Psoas muscle (tissue), 8 donors: ENCODE data around the gene GRIN3A. TPM values are rescaled to one million over a fixed set of nuclear protein-coding genes. Genes with fewer than 3 reads are reported as not detected.

Experiments
- ATAC-seq, 4 donors: fragments of 200-7000 bp; cut with Tn5 transposase; one replicate each; pipeline ENCODE4 v1.9.1; 2020; ENCODE audit warnings: moderate library complexity in 3 of 4, mild to moderate bottlenecking in 2 of 4
- DNase-seq, 2 donors: peaks; one replicate each; pipeline ENCODE4 v3.0.0-alpha.2; 2020
- H3K27ac ChIP-seq: fragments of 200-600 bp; one replicate; pipeline ENCODE4 v1.8.0; 2022
- H3K27me3 ChIP-seq, 3 donors: fragments of 200-600 bp in 1 of 3; one replicate each; pipeline versions ENCODE4 v1.6.1 to v1.8.0; 2013 to 2022; ENCODE audit warnings: low read length in 2 of 3, mild to moderate bottlenecking in 2 of 3, moderate library complexity in 1 of 3; ENCODE audit not compliant: insufficient read depth in 3 of 3
- H3K36me3 ChIP-seq, 2 donors: fragments of 200-600 bp in 1 of 2; one replicate each; pipeline versions ENCODE4 v1.6.1 to v1.8.0; 2013 to 2022; ENCODE audit warnings: low read depth in 1 of 2, mild to moderate bottlenecking in 1 of 2, moderate library complexity in 1 of 2; ENCODE audit not compliant: insufficient read depth in 1 of 2
- H3K4me1 ChIP-seq: fragments of 200-600 bp; one replicate; pipeline ENCODE4 v1.8.0; 2022
- H3K4me3 ChIP-seq: fragments of 200-600 bp; one replicate; pipeline ENCODE4 v1.8.0; 2022; ENCODE audit warnings: mild to moderate bottlenecking
- H3K9me3 ChIP-seq: fragments of 200-600 bp; one replicate; pipeline ENCODE4 v1.8.0; 2022
- WGBS, 3 donors: extraction: QIAGEN DNeasy Blood & Tissue Kit; methylation state at CpG; one replicate each; pipeline versions ENCODE4 v1.1.6 to v1.1.7; 2013; 5-methylcytosine and 5-hydroxymethylcytosine counted together
- intact Hi-C, 2 donors: fragments of 100-400 bp; cut with DNase I; formaldehyde crosslinking; loops; one replicate each; pipeline versions ENCODE4 v1.11.0 to v1.14.2; 2022
- polyA plus RNA-seq, 3 donors: library from polyadenylated mRNA; stranded (reverse); fragments of 200-250 nt; gene quantifications; one replicate each; pipeline ENCODE4 v1.2.3, GENCODE V29; 2013
- total RNA-seq, 4 donors: library from RNA; stranded (reverse); fragmentation: NEBNext Ultra II Directional in 2 of 4; extraction: Animal tissue kit (Norgen Biotek cat#: 25700) in 2 of 4; gene quantifications; one replicate each; pipeline versions ENCODE4 v1.2.1 to v1.2.4, GENCODE V29; 2021 to 2023
- TF ChIP-seq, protein P1 (sequence below): fragments of 200-600 bp; IDR thresholded peaks from one replicate; pipeline ENCODE4 v1.8.0; 2022; ENCODE audit warnings: antibody characterized with exemption
- donor health status: healthy with polysubstance abuse.
- donor health status: DM: no; HTN: no; CAD: no; lungs with moderate emphysema.
- donor health status: Bipolar disorder and iron deficiency.
- donor health status: healthy.
- donor health status: DM: yes; HTN: yes; CAD: no.
- donor health status: DM: no; HTN: no; CAD: no.
- donor health status: DM: no; HTN: no; CAD: no.
- donor health status: DM: yes; HTN: yes; CAD: no.

Gene GRIN3A
- total and polyA plus RNA-seq, 7 donors: 0.01 to 0.04 TPM; not detected in 5

DNA sequence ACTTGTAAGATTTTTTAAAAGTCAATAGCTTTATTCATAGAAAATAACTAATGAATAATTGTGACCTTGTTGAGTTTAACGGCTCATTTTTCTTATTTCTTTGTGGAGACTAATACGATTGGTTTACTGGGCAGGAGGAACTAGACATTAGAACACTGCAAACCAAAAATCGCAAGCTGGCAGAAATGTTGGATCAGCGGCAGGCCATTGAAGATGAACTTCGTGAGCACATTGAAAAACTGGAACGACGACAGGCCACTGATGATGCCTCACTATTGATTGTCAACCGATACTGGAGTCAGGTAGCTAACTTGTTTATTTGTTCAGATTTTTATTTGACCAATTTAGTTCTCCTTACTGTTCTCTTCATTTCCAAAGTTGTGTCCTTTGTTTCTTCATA, 198.4 kb downstream of the GRIN3A start:
- no peak for ATAC-seq
- no peak overlapping the region for H3K27ac ChIP-seq
- no peak for DNase-seq
- H3K4me3 ChIP-seq: no peak overlapping the region
- H3K4me1 ChIP-seq: peaks cover 14% of the 10 kb centered on the region
- TF ChIP-seq, protein P1, sequence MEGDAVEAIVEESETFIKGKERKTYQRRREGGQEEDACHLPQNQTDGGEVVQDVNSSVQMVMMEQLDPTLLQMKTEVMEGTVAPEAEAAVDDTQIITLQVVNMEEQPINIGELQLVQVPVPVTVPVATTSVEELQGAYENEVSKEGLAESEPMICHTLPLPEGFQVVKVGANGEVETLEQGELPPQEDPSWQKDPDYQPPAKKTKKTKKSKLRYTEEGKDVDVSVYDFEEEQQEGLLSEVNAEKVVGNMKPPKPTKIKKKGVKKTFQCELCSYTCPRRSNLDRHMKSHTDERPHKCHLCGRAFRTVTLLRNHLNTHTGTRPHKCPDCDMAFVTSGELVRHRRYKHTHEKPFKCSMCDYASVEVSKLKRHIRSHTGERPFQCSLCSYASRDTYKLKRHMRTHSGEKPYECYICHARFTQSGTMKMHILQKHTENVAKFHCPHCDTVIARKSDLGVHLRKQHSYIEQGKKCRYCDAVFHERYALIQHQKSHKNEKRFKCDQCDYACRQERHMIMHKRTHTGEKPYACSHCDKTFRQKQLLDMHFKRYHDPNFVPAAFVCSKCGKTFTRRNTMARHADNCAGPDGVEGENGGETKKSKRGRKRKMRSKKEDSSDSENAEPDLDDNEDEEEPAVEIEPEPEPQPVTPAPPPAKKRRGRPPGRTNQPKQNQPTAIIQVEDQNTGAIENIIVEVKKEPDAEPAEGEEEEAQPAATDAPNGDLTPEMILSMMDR: no peak
- no peaks in the 10 kb centered on the region for H3K9me3 ChIP-seq
- no peaks in the 10 kb centered on the region for H3K27me3 ChIP-seq
- H3K36me3 ChIP-seq: peaks cover 0 to 87% of the 10 kb centered on the region in 2 donors
- intact Hi-C loops: no loop called here
- 92 to 94% (median 93%) methylated on average over 8 of the region's 8 CpGs for WGBS, 3 donors

DNA sequence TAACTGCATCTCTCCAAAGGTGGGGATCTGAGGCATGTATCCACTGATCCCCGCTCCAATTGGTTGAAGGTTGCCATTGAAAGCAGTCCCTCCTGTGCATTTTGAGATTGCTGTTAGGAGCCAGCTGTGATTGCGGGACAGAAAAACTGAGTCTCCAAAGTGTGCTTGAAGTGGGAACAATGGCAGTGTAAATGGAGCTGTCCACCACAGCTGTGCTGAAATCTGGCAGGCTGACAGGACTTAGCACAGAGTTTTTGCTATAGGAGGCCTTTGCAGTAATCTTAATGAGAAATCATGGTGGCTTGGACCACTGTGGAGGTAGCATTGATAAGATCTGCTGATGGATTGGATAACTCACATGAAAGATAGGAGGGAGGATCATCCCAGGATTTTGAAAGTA, 201.5 kb downstream of the GRIN3A start:
- no peaks in the 10 kb centered on the region for H3K9me3 ChIP-seq
- TF ChIP-seq, protein P1: no peak
- no peak overlapping the region for H3K4me3 ChIP-seq
- intact Hi-C loops: no loop called here
- no peak for DNase-seq
- peaks cover 18% of the 10 kb centered on the region for H3K4me1 ChIP-seq
- no peaks in the 10 kb centered on the region for H3K27me3 ChIP-seq
- H3K27ac ChIP-seq: no peak overlapping the region
- WGBS, 3 donors: 88 to 98% (median 92%) methylated on average over 2 of the region's 2 CpGs
- H3K36me3 ChIP-seq: peaks cover 0 to 57% of the 10 kb centered on the region in 2 donors
- ATAC-seq: no peak

DNA sequence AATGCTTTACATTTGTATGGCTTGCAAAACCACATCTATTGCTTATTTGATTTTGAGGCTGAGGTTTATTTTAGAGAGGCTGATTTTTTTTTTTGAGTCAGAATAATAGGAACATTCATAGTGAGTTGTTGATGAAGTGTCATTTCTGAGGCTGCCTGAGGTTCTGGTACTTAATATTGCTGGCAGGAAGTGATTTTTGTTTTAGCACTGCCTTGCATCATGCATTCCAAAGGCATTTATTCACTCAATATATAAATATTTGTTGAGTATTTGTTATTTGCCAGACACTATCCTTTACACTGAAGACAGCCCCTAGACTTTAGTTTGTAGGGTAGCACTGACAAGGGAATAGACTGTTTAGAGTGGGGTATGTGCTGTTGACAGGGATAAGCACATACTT, 202.1 kb downstream of the GRIN3A start:
- Histone ChIP-seq H3K36me3 (peaks cover 0 to 52% of the 10 kb centered on the region in 2 donors), H3K4me3 (no peak overlapping the region), H3K4me1 (peaks cover 18% of the 10 kb centered on the region), H3K9me3 (no peaks in the 10 kb centered on the region), H3K27ac (no peak overlapping the region), H3K27me3 (no peaks in the 10 kb centered on the region)
- TF ChIP-seq, protein P1: no peak
- no peak for ATAC-seq
- DNase-seq: no peak
- intact Hi-C loops: no loop called here

DNA sequence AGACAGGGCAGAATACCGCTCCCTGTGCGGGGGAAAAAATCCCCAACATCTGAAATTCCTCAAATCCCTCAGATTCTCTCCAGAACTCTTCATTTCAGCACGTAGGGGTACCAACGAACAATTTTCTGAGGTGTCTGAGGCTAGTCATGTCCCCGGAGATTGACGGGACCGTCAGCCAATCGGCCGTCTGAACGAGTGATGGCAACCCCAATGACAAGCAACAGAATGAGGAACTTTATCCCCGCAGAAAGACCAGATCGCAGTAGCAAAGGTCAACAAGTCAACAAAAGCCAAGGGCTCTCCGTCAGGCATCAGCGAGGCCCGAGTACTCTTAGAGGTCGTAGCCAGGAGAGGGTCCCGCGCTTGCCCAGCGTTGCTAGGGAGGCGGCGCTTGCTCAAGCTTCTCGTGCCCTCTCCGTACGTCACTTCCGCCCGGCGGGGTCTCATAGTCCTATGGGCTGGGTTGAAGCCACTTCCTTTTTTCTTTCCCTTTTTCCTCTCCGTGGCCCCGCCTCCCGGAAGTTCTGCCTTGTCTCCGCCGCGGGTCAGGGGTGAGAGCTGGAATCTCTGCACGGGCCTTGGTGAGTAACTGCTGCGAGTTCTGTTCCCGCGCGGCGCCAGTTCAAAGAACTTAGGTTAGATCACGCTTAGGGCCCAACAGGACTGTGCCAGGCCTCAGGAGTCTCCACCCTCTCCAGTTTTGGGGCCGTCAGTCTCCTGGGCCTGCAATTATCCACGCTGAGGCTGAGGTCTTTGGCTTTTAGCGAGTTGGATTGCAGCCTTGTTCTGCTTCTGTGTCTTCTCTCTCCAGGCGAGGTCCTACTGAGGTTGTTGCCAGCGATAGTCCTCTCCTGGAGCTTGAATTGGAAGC, 204.9 kb downstream of the GRIN3A start, which contains the start of gene RNF20:
TSS of gene RNF20 (plus strand) at position 520 of the 871 bp plus-strand sequence. CDS start 1,571 bp downstream, outside the sequence.
- TF ChIP-seq, protein P1: no peak
- ATAC-seq: peak; percentile 98 to 100 (median 98)
- DNase-seq: peak; percentile 100
- intact Hi-C loops: loop anchor here in 1 of 2 donors (1.0 to 2.0 kb wide), 3 partner anchors 37 to 135 kb away; partner anchors contain the start of genes MRPL50 and ZNF189
- Histone ChIP-seq H3K36me3 (peaks cover 0 to 29% of the 10 kb centered on the region in 2 donors), H3K27me3 (no peaks in the 10 kb centered on the region), H3K4me3 (peak within 1 kb of the TSS; percentile 83), H3K27ac (peak within 1 kb of the TSS; percentile 88), H3K4me1 (peaks cover 18% of the 10 kb centered on the region), H3K9me3 (no peaks in the 10 kb centered on the region)
- 0 to 1% (median 1%) methylated on average over 41 to 45 of the region's 45 CpGs for WGBS, 3 donors
